ENCODE measurements around the gene GRK6. TPM values are rescaled to one million over a fixed set of nuclear protein-coding genes. Genes with fewer than 3 reads are reported as not detected.
A peak's percentile ranks its signal among the peaks of the same experiment; 100 is the strongest.
"Not testable (repeated sequence)": the region's sequence is repeated elsewhere in the genome, so short reads cannot be mapped to it uniquely, and the experiment has no call there.

GRK6 gene
- total RNA-seq, 2 donors from 2014 or later: 34.6 to 43.5 TPM

- no peak for DNase-seq
- ATAC-seq: no peak
Observed at GRCh38 chr5:177474002-177474476, 47.6 kb downstream of the GRK6 start.

DNA sequence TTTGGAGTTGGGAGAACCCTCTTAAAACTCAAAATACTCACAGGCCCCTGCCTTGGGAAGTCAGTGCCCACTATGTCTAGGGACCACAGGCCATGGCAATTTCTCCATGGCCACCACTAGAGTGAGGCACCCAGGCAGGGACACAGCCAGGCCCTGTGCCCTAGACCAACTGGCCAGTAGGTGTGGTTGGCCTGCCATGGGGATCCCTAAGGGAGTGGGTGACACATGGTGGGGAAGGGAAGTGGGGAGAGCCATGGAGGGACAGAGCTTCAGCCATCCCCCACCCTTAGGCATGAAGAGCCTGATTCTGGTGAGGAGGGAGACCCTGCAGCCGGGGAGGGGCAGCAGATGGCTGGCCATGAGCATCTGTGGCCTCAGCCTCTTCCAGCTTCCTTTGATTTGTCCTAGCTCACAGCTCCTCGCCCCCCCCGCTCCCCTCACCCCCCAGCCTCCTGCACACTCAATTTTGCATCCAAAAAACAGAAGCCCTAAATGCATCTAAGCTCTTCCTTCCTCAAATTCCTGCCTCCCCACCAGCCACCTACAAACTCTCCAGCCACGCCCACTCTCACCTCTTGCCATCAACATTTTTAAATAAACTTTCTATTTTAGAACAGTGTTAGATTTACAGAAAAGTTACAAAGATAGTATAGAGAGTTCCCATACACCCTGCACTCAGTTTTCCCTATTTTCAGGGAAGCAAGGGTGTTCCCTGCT lies 48.5 kb downstream of the GRK6 start:
- ATAC-seq (no peak), DNase-seq (no peak)
- intact Hi-C loops (cut with DNase I, micrococcal nuclease): no loop called here

More at GRCh38 chr5:177474002-177474476, 47.6 kb downstream of the GRK6 start:
- intact Hi-C loops (cut with DNase I, micrococcal nuclease): no loop called here

DNA sequence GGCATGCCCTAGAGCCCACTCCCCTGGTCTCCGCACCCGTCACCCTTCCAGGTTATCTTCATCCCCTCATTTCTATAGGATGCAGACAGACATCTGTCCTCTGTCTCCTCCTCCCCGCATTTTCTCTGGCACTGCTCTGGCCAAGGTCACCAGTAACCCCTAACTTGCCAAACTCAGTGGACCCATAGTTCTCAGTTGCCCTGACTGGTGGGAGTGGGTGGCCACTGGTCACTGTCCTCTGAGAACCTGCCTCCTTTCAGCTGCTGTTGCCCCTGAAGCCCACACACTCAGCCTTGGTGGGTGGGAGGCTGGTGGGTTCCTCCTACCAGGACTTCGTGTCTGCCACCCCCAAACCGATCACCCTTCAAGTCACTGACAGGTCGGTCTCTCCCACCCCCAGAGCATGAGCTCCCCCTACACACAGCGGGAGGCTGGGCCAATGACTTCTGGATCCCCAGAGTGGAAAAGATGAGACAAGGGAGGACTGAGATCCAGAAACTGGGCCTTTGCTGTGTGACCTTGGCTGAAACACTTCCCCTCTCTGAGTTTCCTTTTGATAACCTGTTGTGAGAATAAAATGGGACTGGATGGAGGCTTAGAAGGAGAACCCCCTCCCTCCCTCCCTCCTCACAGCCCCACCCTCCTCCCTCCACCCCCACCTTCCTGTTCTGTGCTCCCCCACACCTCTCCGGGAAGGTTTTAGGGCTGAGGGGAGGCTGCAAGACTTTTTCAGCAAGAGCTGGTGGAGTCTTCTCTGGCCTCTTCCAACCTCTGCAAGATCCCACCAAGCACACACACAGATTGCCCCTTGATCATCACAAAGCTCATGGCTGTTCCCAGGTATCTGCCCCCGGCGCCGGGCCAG lies 49.3 kb downstream of the GRK6 start:
- no peak for ATAC-seq
- intact Hi-C loops (cut with DNase I, micrococcal nuclease): no loop called here
- DNase-seq: no peak

- peak in 1 of 2 donors; percentile 75 for DNase-seq
- ATAC-seq: no peak
- intact Hi-C loops (cut with DNase I, micrococcal nuclease): no loop called here
Observed at GRCh38 chr5:177476531-177477233, 50.2 kb downstream of the GRK6 start.

DNA sequence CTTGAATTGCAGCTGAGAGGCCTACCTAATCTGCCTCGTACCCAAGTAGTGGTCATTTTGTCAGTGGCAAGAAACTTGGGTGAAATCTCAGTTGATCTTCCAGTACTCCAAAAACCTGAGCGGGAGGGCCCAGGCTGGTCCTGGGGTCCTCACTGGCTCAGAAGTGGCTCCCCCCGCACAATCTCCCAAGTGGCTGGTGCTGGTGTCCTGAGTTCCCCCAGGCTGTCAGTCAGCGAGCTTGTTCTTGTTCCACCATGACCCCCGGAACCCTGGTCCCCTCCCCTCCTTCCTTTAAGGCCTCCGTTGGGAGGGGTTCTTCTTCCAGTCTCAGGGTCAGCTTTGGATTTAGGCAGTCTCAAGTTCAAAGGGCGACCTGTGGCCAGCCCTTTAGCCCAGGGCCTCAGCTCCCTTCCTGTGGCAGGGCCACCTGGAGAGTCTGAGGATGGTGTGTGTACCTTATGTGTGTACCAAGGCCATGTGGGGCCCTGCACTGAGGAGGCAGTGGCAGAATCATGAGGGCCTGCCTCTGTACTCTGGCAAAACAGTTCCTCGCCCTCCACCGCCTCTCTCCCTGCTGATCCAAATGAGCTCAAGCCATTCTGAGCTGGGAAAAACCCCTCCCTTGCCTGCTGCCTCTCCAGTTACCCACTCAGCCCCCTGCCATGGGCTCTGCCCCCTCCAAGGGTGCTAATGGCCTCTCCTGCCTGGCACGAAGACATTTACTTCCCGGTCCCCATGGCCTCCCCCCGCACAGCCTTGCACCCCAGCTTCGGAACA lies 51.4 kb downstream of the GRK6 start:
- ATAC-seq (no peak), DNase-seq (no peak)
- intact Hi-C loops (cut with DNase I, micrococcal nuclease): no loop called here

DNA sequence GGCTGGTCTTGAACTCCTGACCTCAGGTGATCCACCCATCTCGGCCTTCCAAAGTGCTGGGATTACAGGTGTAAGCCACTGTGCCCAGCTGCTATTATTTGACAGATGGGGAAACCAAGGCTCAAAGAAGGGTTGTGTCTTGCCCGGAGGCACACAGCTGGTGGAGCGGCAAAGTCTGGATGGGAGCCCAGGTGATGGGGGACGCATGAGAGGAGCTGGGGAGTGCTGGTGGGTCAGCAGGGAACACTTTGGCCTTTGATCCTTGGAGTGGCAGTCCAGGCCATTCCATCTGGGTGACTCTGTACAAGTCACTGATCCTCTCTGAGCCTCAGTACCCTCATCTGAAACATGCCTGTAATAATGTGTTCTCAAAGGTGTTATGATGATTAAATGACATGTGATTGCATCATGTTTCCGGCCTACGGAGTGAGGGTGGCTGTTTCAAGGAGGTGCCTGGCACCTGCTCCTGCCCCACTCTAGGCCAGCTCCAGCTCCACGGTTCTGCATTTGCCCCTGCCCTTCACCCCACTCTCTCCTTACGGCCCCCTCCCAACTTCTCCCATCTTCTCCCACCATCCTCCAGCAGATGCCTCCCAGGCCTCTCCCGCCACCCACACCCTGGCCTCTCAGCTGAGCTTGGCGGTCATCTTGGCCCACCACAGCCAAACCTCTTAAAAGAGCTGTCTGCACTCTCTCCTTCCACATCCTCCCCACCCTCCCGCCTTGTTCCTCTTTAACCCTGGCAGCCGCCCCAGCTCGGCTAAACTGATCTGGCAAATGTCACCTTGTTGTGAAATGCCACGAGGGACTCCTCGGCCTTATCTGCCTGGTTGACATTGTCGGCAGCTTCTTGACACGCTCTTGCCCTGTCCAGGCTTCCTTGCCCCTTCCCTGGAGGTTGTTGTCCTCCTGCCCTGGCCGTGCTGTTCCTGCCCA lies 52.5 kb downstream of the GRK6 start:
- peak in 1 of 2 donors; percentile 82 for DNase-seq
- peak; percentile 31 for ATAC-seq
- intact Hi-C loops (cut with DNase I, micrococcal nuclease): no loop called here

DNA sequence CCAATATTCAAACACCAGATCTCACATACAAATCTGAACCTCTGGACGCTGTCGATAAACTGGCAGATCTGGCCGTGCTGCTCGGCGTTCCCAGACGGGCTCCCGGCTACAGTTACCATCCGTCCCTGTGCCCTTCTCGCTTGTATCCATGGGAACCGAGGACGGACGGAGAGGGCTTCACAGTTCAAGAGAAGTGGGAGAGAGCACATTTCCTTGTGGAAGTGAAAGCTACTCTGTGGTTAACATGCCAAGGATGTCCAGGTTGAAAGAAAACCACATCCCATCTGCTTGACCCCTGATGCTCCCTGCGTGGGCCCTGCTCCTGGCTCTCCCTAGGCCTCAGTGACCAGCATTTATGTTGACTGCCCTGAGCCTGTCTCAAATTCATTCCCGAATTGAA lies 53.3 kb downstream of the GRK6 start:
- ATAC-seq (no peak), DNase-seq (no peak)
- intact Hi-C loops (cut with DNase I, micrococcal nuclease): no loop called here

GRCh38 chr5:177482359-177482795 lies 55.9 kb downstream of the GRK6 start:
- DNase-seq (no peak), ATAC-seq (no peak)
- intact Hi-C loops (cut with DNase I, micrococcal nuclease): no loop called here

DNA sequence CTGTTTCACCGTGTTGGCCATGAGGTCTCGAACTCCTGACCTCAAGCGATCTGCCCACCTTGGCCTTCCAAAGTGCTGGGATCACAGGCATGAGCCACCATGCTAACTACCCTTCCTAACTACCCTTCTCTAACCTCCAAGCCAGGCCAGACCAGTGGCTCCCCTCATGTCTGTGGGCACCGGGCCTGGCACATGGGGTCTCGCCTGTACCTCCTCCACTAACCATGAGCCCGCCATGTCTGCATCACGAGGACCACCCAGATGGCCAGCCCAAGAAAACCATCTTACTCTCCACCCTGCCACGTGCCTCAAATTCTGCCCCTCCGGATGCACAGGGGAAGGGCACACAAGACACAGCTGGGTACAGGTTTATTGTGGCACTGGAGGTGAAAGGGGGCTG lies 56.6 kb downstream of the GRK6 start:
- DNase-seq (no peak), ATAC-seq (no peak)
- intact Hi-C loops (cut with DNase I, micrococcal nuclease): no loop called here

DNA sequence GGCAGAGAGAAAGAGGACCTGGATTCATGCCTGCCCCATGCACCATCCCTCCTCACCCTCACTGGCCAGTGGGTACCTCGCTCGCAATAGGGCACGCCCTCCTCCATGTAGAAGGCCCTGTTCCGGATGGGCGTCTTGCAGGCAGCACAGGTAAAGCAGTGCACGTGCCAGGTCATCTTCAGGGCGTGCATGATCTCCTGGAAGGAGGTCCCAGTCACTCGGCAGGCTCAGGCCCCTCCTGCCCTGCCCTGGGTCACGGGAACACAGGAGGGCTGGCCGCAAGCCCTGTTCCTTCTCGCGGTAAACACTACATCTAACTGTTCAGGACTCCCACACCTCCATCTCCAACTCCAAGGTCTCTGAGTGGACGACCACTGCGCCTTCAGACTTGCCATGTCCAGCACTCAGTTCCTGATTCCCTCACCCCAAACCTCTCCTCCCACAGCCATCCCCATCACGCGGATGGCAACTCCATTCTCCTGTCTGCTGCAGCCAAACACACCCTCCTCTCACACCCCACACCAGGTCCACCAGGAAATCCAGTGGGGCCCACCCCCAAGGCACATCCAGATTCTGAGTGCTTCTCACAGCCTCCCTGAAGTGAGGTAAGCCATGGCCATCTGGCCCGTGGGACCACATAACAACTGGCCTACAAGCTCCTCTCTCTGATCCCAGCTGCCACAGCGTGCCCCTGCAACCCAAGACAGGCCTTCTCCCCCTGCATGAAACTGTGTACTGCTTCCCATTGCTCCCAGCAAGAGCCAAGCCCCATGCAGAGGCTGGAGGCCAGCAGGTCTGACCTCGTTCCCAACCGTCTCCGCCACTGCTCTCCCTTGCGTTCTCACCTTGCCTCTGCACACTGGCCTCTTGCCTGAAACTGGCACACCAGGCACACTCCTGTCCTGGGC lies 57.8 kb downstream of the GRK6 start:
- intact Hi-C loops (cut with DNase I, micrococcal nuclease): no loop called here
- DNase-seq: no peak
- ATAC-seq: no peak

DNA sequence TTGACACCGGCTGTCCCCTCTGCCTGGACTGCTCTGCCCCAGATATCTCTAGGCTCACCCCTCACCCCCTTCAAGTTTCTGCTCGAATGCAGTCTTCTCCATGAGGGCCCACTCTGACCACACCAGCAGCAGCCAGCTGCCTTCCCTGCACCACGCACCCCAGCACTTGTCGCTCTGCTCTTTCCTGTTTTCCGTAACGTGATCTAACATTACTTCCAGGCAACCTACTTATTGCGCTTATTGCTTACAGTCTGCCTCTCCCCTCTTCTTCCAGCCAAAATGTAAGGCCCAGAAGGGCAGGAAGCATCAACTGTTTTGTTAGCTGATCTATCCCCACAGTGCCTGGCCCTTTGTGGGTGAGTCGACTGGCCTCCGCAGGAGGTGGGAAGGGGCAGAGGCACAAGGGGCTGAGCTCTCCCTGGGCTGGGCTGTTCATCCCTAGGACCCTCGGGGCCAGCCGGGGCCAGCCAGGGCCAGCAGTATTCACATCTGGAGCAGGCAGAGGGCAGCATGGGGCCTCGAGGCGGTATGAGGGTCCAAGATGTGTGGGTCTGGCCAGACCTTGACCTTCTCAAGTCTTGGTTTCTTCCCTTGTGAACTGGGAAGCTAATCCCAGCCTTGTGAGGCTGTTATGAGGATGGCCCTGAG lies 58.5 kb downstream of the GRK6 start:
- ATAC-seq (no peak), DNase-seq (no peak)
- intact Hi-C loops (cut with DNase I, micrococcal nuclease): no loop called here

GRCh38 chr5:177485753-177486152 lies 59.3 kb downstream of the GRK6 start:
- DNase-seq; intact Hi-C loops (cut with DNase I, micrococcal nuclease); ATAC-seq: not testable (repeated sequence)

- ATAC-seq: no peak
- no peak for DNase-seq
- intact Hi-C loops (cut with DNase I, micrococcal nuclease): no loop called here
Observed at GRCh38 chr5:177486256-177486655, 59.8 kb downstream of the GRK6 start.

GRCh38 chr5:177487144-177487543 lies 60.7 kb downstream of the GRK6 start:
- intact Hi-C loops (cut with DNase I, micrococcal nuclease): no loop called here
- no peak for DNase-seq
- no peak for ATAC-seq

- ATAC-seq (no peak), DNase-seq (no peak)
- intact Hi-C loops (cut with DNase I, micrococcal nuclease): no loop called here
Observed at GRCh38 chr5:177487975-177488374, 61.5 kb downstream of the GRK6 start.

- peak in 1 of 2 donors; percentile 78 for DNase-seq
- ATAC-seq: peak; percentile 79
- intact Hi-C loops (cut with DNase I, micrococcal nuclease): no loop called here
Observed at GRCh38 chr5:177489119-177489716, 62.7 kb downstream of the GRK6 start.
